GM19023 (cell line): ENCODE data around the gene ENAH.
"Not testable (repeated sequence)": the region's sequence is repeated elsewhere in the genome, so short reads cannot be mapped to it uniquely, and the experiment has no call there.

Experiments
- ATAC-seq: cut with Tn5 transposase; IDR thresholded peaks from one replicate; pipeline ENCODE4 v1.9.1; 2021; ENCODE audit warnings: mild to moderate bottlenecking, moderate library complexity; ENCODE audit not compliant: unreplicated experiment

Gene ENAH

DNA sequence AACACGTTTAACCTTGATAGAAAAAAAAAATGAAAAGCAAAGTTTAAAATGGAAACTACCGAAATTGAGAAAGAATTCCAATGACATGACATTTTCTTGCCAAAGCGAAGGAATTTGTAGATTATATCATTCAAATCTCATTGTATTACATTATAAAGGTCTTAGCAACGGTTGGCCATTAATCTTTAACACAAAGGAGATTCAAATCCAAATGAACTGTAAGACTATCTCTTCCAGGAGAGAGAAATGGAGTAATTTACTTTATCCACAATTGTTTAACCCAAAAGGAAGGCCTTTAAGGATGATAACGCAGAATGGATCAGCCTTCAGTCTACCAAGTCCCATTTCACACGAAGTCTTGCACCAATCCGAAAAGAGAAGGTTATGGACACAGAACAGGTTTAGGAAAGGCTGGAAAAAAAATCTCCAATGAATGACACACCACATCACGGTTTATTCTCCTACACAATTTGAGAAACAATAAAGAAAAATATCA is 1.5 kb downstream of the ENAH start:
- ATAC-seq, result no peak

DNA sequence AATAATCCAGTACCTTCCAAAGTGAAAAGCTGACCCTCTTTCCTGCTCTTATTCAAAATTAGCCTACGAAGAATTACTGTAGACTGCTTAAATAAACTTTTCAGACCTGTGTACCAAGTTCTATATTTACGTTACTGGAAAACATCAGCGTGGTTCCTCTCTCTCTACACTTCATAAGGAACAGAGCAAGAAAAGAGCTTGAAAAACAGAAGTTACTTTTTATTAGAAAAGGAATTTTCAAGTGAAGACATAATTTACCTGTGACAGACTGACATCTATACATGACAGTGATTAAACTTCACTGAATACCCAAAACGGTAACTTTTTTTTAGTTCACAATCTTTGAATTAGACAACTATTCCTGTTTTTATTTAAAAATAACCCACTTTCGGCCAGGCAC is 2.7 kb downstream of the ENAH start:
- ATAC-seq, result no peak

DNA sequence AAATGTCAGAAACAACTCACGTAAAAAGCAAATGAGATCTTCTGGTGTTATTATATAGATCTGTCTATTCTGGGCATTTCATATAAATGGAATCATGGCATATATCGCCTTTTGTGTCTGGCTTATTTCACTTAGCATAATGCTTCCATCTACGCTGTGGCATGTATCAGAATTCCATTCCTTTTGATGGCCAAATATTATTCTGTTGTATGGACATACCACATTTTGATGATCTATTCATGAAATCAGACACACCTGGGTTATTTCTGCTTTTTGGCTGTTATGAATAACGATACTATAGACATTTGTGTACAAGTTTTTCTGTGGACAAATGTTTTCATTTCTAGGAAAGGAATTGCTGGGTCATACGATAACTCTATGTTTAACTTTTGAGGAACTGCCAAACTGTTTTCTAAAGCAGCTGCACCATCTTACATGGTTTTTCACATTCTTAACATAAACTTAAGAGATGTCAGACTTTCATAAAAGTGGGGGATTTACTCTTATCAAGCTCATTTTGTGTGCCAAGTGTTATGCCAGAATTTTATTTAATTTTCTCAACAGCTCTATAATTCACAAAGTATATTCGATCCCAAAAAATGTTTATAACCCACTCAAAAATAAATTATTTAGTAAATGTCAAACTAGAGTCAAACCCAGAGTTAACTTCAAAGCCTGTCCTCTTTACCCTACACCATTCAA is 7.6 kb downstream of the ENAH start:
- ATAC-seq, result no peak

DNA sequence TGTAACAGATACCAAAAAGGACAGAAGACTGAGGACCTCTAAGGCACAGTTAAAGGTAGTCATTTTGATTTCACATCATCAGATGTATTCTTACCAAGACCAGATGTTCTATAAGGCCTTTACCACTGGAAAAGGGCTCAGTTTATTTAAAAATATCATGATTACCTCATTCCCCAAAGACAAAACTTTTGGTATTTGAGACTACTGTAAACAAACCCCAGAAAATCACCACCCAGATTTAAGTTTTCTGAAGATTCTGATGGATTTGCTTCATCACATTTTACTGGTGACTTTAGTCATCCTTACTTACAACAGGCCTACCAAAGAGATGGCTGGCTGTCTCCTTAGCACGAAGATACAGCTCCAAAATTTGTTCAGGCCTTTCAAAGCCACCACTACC is 8.3 kb downstream of the ENAH start:
- ATAC-seq, result no peak

DNA sequence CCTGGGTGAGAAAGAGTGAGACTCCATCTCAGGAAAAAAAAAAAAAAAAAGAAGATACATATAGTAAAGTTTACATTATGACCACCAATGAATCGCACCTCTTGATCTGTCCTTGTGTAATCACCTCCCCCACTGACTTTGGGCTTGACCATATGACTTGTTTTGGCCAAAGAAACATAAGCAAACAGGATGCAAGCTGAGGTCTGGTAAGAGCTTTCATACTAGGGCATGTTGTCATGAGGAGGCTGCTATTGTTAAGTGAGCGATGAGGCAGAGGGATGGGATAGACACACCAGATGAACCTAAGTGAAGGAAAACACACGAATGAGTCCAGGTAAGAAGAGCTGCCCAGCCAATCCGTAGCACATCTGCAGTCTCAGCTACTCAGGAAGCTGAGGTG is 10.7 kb downstream of the ENAH start:
- ATAC-seq, result no peak

DNA sequence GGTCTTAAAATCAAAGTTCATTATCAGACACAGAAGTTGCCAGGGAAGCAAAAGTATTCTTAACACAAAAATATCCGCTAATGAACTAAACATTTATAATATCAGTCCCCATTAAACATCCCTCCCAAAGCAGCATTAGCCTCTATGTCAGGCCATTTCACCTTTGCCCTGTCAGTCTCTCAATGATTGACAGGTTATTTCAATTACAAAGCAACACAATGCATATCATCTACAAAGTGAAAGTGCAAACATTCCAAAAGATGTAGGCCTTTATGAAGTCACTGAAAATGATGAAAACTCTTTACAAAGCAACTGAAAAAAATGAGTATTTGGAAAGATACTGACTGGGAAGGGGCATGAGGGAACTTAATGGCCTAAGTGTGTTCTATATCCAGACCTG is 14.1 kb downstream of the ENAH start:
- no peak for ATAC-seq

DNA sequence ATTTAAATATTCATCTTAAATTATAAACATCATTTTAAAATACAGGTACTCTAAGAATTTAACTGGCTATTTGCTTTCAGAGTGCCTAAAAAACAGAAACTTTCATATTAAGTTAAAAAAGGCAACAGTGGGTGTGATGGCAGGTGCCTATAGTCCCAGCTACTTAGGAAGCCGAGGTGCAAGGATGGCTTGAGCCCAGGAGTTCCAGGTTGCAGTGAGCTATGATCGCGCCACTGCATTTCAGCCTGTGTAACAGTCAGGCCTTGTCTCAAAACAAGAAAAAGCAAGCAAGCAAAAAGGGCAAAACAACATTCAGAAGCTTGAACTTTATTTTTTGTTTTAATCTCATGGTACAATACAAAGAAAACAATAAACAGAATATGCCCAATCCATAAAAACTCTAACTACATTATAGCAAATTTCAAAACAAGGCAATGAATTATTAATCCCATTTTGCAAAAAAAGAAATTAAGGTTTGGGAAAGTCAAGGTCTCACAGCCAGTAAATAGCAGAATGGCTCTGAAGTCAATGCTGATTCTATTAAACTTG is 15.2 kb downstream of the ENAH start:
- no peak for ATAC-seq

DNA sequence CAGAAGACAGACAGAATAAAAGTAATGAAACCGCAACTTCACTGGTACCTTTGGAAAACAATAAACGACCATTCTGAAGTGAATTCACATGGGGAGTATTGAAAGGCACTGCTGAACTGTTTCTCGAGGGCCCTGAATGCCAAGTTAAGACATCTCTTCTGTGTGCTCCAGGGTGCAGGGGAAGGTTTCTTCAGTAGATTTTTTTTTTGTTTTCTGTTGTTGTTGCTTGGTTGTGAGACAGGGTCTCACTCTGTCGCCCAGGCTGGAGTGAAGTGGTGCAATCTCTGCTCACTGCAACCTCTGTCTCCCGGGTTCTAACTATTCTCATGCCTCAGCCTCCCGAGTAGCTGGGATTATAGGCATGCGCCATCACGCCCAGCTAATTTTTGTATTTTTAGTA is 15.9 kb downstream of the ENAH start:
- ATAC-seq, result not testable (repeated sequence)

DNA sequence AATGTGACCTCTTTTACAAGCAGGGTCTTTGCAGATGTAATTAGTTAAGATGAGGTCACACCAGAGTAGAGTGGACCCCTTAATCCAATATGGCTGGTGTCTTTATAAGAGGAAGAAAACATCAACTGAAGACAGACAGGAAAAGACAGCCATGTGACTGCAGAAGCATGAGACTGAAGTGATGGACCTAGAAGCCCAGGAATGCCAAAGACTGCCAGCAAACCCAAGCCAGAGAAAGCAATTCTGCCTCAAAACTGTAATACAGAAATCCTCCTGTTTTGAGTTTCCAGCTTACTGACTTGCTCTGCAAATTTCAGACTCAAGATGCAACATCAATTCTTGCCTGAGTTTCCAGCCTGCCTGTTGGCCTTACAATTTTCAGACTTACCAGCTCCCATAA is 17.3 kb downstream of the ENAH start:
- no peak for ATAC-seq

DNA sequence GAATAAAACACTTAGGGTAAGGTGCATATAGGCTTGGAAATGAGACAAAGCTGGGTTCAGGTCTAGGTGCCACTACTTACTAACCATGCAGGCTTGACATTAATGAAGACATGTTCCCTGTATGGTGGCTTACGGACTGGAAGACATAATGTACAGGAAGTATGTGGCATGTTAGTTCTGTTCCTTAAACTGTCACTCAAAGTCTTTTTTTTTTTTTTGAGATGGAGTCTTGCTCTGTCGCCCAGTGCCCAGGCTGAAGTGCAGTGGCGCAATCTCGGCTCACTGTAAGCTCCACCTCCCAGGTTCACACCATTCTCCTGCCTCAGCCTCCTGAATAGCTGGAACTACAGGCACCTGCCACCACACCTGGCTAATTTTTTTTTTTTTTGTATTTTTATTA is 20.1 kb downstream of the ENAH start:
- not testable (repeated sequence) for ATAC-seq

DNA sequence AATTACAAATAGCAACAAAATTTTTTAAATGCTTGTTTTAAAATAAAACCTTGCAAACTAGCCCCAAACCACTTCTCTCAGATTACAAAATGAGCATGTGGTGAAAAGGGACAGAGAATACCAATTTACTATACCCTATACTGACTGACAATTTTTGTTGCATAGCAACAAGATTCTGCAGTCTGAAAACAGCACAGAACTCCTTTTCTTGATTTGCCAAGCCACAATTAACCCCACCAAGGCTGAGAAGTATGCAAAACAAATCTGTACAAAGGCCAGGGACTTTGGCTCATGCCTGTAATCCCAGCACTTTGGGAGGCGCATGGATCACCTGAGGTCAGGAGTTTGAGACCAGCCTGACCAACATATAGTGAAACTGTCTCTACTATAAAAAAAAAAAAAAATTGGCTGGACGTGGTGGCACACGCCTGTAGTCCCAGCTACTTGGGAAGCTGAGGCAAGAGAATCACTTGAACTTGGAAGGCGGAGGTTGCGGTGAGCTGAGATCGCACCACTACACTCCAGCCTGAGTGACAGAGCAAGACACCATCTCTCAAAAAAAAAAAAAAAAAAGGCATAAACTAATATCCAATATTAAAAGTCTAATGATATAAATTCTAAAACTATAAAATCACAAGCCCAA is 21.8 kb downstream of the ENAH start:
- no peak for ATAC-seq

DNA sequence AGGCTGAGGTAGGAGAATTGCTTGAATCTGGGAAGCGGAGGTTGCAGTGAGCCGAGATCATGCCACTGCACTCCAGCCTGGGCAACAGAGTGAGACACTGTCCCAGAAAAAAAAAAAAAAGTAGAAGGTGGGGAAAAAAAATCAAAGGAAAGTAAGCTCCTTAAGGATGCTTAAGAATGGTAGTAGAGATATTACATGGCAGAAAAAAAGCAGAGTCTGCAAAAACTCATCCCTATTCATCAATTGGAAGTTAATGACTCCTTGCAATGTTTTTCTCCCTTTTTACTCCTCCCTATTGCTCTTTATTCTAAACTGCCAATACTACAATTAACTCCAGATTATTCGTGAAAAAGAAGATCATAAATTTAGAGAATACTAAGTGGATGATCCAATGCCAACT is 23.4 kb downstream of the ENAH start:
- no peak for ATAC-seq

DNA sequence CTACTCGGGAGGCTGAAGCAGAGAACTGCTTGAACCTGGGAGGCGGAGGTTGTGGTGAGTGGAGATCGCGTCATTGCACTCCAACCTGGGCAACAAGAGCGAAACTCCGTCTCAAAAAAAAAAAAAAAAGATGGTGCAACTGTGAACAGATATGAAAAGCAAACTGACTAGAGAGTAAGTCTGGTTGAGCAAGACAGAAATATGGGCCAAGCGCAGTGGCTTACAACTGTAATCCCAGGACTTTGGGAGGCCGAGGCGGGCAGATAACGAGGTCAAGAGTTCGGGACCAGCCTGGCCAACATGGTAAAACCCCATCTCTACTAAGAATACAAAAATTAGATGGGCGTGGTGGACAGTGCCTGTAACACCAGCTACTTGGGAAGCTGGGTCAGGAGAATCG is 24.1 kb downstream of the ENAH start:
- not testable (repeated sequence) for ATAC-seq

DNA sequence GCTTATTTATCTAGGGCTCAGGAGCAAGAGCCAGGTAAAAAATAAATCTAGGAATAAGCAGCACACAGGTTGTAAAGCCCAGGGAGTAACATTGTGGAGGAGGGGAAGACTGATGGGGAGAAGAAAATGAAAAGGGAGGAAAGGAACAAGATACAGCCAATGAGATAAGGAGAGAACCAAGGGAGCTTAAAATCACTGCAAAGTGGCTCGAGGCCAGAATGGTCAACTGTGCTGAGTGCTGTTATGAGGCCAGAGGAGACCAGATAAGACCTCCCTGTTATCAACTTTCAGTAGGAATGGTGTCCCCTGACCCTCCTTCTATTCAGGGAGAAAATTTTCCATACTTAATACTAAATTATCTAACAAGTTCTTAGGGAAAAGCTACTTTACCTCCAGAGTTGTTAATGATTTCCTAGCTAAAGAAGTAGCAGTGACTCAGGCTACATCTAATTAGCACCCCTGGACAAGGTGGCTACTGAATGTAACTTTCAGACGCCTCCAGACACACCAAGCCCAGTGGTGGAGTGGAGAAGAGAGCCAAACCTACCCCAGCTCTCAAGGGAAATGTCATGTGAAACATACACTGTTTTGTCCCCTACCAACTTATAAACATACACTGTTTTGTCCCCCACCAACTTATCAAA is 25.5 kb downstream of the ENAH start:
- no peak for ATAC-seq

DNA sequence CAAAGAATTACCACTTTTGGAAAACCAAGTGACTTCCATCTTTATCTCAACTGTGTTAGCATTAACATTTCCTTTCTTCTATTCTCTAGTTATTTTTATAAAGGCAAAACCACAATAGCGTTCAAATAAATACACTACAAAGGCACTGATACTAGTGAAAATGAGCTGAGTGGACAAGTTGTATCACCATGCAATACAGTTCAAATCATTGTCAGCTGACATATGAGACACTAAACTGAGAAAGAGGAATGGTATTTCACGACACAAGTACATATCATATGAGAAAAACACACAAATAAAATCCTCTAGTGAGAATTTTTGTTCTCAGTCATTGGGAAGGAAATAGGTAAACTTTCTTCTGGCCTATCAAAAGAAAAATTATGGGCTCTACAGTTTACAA is 26.2 kb downstream of the ENAH start:
- ATAC-seq, result no peak

DNA sequence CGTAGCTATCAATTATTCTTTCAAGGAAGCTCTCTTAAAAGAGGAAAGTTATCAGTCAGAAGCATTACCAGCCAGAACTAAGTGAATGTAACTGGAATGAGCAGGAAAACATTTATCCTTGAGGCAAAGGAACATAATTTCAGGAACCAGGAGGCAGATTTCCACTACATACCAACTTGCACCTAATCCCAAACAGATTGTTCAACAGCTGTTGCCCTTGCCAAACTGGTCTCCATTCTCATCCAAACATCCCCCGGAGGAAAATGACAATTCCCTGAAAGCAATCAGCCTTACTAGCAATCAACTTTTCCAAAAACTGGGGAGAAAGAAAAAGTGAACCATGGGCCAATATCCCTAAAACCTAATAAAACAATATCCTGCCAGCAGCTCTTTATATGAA is 35.0 kb downstream of the ENAH start:
- no peak for ATAC-seq

DNA sequence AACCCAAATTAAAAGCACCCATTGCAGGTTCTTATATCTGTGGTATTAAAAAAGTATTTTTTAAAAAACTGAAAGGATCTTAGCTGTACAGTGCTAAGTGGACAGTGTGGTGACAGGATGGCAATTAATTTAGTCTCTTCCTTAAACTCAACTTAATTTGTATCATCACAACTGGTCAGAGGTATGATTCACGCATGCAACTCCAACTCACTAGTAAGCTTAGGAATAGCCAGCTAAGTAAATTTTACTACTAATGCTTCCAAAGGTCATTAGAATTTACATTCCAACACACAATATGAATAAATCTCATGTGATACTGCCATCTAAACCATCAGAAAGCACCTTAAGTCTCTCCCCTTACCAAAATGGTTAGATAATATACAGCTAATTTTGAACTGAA is 35.4 kb downstream of the ENAH start:
- ATAC-seq, result no peak

DNA sequence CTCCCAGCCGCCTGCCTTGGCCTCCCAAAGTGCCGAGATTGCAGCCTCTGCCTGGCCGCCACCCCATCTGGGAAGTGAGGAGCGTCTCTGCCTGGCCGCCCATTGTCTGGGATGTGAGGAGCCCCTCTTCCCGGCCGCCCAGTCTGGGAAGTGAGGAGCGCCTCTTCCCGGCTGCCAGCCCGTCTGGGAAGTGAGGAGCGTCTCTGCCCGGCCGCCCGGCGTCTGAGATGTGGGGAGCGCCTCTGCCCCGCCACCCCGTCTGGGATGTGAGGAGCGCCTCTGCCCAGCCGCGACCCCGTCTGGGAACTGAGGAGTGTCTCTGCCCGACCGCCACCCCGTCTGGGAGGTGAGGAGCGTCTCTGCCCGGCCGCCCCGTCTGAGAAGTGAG is 37.5 kb downstream of the ENAH start:
- not testable (repeated sequence) for ATAC-seq

DNA sequence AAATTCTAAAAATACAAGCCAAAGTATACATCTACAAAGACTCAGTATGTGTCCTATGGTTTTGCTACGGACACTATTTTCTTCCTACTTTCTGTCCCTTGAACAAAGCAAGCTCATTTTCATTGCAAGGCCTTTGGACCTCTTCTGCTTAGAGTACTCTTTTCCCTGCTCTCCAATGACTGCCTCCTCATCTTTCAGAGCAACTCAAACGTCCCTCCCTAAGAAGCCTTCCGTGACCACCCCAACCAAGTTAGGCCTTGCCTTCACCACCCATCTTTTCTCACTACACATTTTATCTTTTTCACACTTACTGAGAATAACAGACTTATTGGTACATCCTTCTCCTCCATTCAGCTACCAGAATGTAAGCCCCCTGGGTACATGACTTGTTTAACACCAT is 39.9 kb downstream of the ENAH start:
- no peak for ATAC-seq

DNA sequence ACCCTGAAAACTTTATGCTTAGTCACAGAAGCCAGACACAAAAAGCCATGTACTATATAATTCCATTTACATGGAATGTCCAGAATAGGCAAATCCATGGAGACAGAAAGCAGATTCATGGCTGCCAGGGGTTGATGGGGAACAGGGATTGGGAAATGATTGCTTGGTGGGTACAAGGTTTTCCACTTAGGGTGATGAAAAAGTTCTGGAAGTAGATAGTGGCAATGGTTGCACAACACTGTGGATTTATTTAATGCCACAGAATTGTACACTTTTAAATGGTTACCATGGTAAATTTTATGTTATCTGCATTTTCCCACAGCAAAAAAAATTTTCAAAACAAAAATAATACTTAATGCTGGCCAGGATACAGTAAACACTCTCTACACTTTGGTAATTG is 40.6 kb downstream of the ENAH start:
- ATAC-seq, result no peak

DNA sequence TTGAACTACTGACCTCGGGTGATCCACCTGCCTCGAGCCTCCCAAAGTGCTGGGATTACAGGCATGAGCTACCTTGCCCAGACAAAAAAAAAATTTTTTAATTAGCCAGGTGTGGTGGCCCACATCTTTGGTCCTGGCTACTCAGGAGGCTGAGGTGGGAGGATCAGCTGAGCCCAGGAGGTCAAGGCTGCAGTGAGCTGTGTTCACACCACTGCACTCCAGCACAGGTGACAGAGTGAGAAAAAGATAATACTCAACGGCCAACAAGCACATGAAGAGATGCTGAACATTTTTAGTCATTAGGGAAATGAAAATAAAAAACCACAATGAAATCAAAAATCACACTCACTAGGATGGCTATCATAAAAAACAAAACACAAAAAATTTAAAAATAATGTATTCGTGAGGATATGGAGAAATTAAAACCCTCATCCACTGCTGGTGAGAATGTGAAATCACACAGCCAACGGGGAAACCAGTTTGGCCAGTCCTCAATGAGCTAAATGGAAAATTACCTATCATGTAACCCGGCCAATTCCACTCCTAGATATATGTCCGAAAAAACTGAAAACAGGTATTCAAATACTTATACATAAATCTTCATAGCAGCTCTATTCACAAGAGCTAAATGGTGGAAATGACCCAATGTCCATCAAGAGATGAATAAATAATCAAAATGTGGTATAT is 41.2 kb downstream of the ENAH start:
- ATAC-seq, result no peak
